HG02943 (cell line): ENCODE data around the gene NCAM1.

Experiments
- ATAC-seq: cut with Tn5 transposase; IDR thresholded peaks from one replicate; pipeline ENCODE4 v1.9.1; 2021; ENCODE audit warnings: mild to moderate bottlenecking, low read depth, moderate library complexity; ENCODE audit not compliant: unreplicated experiment

Gene NCAM1

GRCh38 chr11:113193016-113193415, 231.8 kb downstream of the NCAM1 start:
- ATAC-seq: no peak

- no peak for ATAC-seq
Measured at GRCh38 chr11:113193946-113194345, 232.7 kb downstream of the NCAM1 start.

DNA sequence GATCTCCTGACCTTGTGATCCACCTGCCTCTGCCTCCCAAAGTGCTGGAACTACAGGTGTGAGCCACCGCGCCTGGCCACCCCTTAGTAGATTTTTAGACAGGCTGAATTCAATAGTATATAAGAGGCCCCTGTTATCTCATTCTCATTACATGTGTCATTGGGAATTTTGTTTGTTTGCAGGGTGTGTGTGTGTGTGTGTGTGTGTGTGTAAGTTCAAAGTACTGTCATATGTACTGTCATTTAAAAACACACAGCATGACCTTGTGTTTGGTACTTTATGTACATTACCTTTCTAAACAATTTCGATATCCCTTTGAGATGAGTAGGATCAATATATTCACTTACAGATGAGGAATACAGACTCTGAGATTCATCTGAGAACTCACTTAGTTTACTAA, 234.5 kb downstream of the NCAM1 start:
- ATAC-seq: no peak

GRCh38 chr11:113197446-113197845, 236.2 kb downstream of the NCAM1 start:
- no peak for ATAC-seq

GRCh38 chr11:113198972-113199661, 237.9 kb downstream of the NCAM1 start:
- ATAC-seq: no peak

- ATAC-seq: no peak
Measured at GRCh38 chr11:113199866-113200265, 238.6 kb downstream of the NCAM1 start.

GRCh38 chr11:113201054-113201818, 240.0 kb downstream of the NCAM1 start:
- no peak for ATAC-seq

DNA sequence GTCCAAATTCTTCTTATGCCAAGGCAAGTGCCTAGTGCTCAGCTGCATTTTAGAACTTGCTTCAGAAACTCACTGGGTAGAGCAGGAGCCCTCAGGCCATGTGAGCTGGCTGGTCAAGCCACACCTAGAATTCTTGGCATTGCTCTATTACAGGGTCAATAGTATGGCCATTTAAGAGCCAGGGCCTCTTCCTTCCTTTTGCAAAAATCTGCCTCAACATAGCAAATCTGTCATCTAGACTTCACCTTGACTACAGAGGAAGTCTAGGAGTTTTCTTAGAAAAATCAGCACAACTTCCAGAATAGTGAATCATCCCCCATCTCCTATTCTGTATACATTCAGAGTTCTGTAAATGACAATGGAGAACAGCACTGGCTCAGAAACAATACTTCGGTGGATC, 241.2 kb downstream of the NCAM1 start:
- ATAC-seq: no peak

GRCh38 chr11:113203141-113203753, 242.0 kb downstream of the NCAM1 start:
- no peak for ATAC-seq

DNA sequence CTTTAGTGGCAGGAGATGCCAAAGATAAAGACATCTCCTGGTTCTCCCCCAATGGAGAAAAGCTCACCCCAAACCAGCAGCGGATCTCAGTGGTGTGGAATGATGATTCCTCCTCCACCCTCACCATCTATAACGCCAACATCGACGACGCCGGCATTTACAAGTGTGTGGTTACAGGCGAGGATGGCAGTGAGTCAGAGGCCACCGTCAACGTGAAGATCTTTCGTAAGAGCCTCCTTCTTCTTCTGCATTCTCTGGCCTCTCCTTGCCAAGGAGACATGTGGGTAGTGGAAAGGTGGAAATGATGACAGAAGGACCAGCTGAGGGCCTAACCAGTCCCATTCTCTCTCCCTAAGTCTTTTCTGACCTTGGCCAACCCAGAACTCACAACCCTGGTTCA, 243.1 kb downstream of the NCAM1 start:
- ATAC-seq: no peak

GRCh38 chr11:113213549-113213948, 252.3 kb downstream of the NCAM1 start:
- ATAC-seq: no peak

- no peak for ATAC-seq
Measured at GRCh38 chr11:113222241-113222640, 261.0 kb downstream of the NCAM1 start.

DNA sequence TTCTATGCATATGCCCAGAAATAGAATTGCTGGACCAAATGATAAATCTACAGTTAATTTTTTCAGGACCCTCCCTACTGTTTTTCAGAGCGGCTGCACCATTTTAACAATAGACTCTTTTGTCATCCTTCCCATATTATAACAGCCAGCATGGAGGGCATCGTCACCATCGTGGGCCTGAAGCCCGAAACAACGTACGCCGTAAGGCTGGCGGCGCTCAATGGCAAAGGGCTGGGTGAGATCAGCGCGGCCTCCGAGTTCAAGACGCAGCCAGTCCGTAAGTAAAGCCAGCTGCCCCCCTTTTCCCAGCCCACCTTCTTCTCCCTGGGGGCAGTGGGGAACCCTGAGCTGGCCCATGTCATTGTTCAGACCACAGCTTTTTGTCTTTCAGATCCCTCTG, 273.7 kb downstream of the NCAM1 start:
- ATAC-seq: no peak

- no peak for ATAC-seq
Measured at GRCh38 chr11:113237261-113237660, 276.0 kb downstream of the NCAM1 start.

GRCh38 chr11:113238721-113239120, 277.5 kb downstream of the NCAM1 start:
- ATAC-seq: no peak

DNA sequence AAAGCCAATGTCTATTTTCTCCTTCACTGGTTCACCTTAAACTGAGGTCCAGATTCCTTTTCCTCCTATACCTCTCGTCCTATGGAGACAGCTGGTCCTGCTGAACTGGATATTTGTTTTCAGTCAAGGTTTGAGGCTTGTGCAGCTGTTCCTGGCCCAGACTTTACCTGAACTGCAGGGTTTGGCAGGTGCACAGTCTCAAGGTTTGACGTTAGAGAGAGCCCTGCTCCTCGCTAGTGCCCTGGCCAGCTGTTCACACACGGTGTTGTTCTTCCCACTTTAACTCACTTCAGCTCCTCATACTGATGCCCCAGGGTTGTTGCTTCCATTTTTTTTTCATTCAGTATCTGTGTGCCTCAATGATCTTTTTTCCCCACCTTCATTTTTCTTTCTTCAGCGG, 279.2 kb downstream of the NCAM1 start:
- no peak for ATAC-seq

GRCh38 chr11:113240790-113241635, 279.8 kb downstream of the NCAM1 start:
- ATAC-seq: no peak

- ATAC-seq: no peak
Measured at GRCh38 chr11:113241636-113242054, 280.4 kb downstream of the NCAM1 start.

- ATAC-seq: no peak
Measured at GRCh38 chr11:113242060-113242459, 280.8 kb downstream of the NCAM1 start.

GRCh38 chr11:113242767-113243397, 281.7 kb downstream of the NCAM1 start:
- no peak for ATAC-seq
